Smooth muscle cell (in vitro differentiated cells): Measurements from ENCODE around the gene CLEC20A. TPM values are rescaled to one million over a fixed set of nuclear protein-coding genes. Genes with fewer than 3 reads are reported as not detected.

Source experiments
- DNase-seq: peaks from one replicate; lab custom pipeline; 2025; ENCODE audit not compliant: unreplicated experiment; lab: John Stamatoyannopoulos, UW
- H2AFZ ChIP-seq: fragments of 200-600 bp; sonication (generic); 2 replicates; pipeline ENCODE4 v1.6.0; 2016; ENCODE audit warnings: antibody characterized with exemption, low read depth, mild to moderate bottlenecking
- H3F3A ChIP-seq: fragments of 200-600 bp; sonication (generic); 2 replicates; pipeline ENCODE4 v1.6.0; 2017; ENCODE audit warnings: antibody characterized with exemption, low read depth
- H3K27ac ChIP-seq: fragments of 200-600 bp; sonication (generic); 2 replicates; pipeline ENCODE4 v1.5.1; 2016; ENCODE audit warnings: low read depth, mild to moderate bottlenecking
- H3K27me3 ChIP-seq: fragments of 200-600 bp; sonication (generic); 2 replicates; pipeline ENCODE4 v1.6.1; 2016; ENCODE audit warnings: low read depth, mild to moderate bottlenecking
- H3K36me3 ChIP-seq: fragments of 200-600 bp; sonication (generic); 2 replicates; pipeline ENCODE4 v1.5.1; 2016; ENCODE audit warnings: low read depth
- H3K4me1 ChIP-seq: fragments of 200-600 bp; sonication (generic); 2 replicates; pipeline ENCODE4 v1.5.1; 2016; ENCODE audit warnings: low read depth
- H3K4me2 ChIP-seq: fragments of 200-600 bp; sonication (generic); 2 replicates; pipeline ENCODE4 v1.6.0; 2016; ENCODE audit warnings: mild to moderate bottlenecking
- H3K4me3 ChIP-seq: fragments of 200-600 bp; sonication (generic); 2 replicates; pipeline ENCODE4 v1.5.1; 2016; ENCODE audit warnings: mild to moderate bottlenecking
- H3K79me2 ChIP-seq: fragments of 200-600 bp; sonication (generic); 2 replicates; pipeline ENCODE4 v1.6.0; 2016; ENCODE audit warnings: low read depth, mild to moderate bottlenecking
- H3K9ac ChIP-seq: fragments of 200-600 bp; sonication (generic); 2 replicates; pipeline ENCODE4 v1.6.0; 2016; ENCODE audit warnings: low read depth
- H3K9me3 ChIP-seq: fragments of 200-600 bp; sonication (generic); replicated peaks from 2 replicates; pipeline ENCODE4 v1.5.1; 2016; ENCODE audit warnings: low read depth
- H4K20me1 ChIP-seq: fragments of 200-600 bp; sonication (generic); 2 replicates; pipeline ENCODE4 v1.6.0; 2016; ENCODE audit warnings: low read depth
- WGBS: methylation state at CpG from one replicate; pipeline ENCODE4 v1.1.7; 2016; ENCODE audit warnings: low lambda C conversion rate; 5-methylcytosine and 5-hydroxymethylcytosine counted together
- polyA plus RNA-seq: library from polyadenylated mRNA; unstranded; fragments of >200 nt; fragmentation: Nextera tagmentation; extraction: Ambion mirVana; gene quantifications from 2 replicates; pipeline ENCODE4 v1.2.1, GENCODE V29; 2016
- total RNA-seq: library from RNA; depleted of rRNA; stranded (reverse); fragments of >200 nt; gene quantifications from 2 replicates; pipeline ENCODE4 v1.2.3, GENCODE V29; 2014
- TF ChIP-seq, protein P1 (sequence below): fragments of 200-600 bp; sonication (generic); IDR thresholded peaks from 2 replicates; pipeline ENCODE4 v1.5.1; 2017; ENCODE audit warnings: borderline replicate concordance, mild to moderate bottlenecking, antibody characterized with exemption; ENCODE audit not compliant: insufficient read depth, poor library complexity, severe bottlenecking

CLEC20A gene
- total and polyA plus RNA-seq, 2 experiments from 2014 or later, result 0.14 TPM; not detected in 1

DNA sequence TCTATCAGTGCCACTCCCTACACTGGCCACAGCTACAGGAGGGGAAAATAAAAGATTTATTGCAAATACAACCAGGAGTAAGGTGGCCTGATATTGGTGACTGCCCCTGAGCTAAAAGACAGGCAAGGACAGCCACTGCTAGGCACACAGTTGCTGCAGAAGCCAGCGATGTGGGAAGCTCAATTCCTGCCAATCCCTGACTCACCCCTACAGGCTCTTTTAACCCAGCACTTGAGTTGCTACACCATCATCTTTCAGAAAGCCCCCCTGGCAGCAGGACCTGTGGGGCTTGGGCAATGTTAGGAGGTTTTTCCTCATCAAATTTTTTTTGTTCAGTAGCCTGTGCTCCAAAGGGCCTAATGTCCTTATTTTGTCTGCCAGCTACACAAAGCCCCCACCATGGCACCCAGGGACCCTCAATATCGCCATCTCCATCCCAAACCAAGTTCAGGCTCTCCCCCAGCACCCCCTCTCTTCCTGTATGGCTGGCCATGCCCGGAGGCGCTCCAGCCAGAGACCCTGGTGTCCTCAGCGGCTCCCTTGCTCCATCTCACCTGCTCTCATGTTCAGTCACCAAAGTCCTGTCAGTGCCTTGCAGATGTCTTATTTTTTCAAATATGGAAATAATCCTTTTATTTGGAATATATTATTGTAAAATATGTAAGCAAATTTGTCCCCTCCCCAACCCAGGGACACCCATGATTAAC lies 13.4 kb downstream of the CLEC20A start:
- Histone ChIP-seq H3K79me2 (no peaks in the 10 kb centered on the region), H3F3A (no peaks in the 10 kb centered on the region), H3K27ac (no peak overlapping the region), H4K20me1 (no peaks in the 10 kb centered on the region), H3K4me1 (no peaks in the 10 kb centered on the region), H3K4me3 (no peak overlapping the region), H3K9me3 (no peaks in the 10 kb centered on the region), H2AFZ (no peak overlapping the region), H3K36me3 (no peaks in the 10 kb centered on the region), H3K4me2 (no peak overlapping the region), H3K9ac (no peak overlapping the region), H3K27me3 (no peaks in the 10 kb centered on the region)
- WGBS, result 96% methylated on average over 5 of the region's 5 CpGs
- DNase-seq, result no peak
- TF ChIP-seq, protein P1, sequence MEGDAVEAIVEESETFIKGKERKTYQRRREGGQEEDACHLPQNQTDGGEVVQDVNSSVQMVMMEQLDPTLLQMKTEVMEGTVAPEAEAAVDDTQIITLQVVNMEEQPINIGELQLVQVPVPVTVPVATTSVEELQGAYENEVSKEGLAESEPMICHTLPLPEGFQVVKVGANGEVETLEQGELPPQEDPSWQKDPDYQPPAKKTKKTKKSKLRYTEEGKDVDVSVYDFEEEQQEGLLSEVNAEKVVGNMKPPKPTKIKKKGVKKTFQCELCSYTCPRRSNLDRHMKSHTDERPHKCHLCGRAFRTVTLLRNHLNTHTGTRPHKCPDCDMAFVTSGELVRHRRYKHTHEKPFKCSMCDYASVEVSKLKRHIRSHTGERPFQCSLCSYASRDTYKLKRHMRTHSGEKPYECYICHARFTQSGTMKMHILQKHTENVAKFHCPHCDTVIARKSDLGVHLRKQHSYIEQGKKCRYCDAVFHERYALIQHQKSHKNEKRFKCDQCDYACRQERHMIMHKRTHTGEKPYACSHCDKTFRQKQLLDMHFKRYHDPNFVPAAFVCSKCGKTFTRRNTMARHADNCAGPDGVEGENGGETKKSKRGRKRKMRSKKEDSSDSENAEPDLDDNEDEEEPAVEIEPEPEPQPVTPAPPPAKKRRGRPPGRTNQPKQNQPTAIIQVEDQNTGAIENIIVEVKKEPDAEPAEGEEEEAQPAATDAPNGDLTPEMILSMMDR, result no peak

DNA sequence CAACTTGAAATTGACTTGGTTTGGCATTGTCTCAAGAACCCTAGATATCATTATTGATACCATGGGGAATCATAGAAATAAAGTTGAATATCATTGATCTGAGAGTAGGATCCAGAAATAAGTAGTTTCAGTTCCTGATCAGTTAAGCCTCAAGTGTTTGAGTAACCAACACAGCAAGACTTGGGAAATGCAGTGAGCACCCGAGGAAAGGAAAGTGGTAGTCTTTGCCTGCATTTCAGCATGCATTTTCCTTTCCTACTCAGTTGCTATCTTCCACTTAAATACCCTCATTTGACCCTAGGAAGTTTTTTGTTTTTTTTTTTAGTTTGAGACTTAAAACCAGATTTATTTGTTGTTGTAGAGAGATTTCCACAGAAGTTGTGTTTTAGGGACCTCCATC lies 18.9 kb downstream of the CLEC20A start:
- no peaks in the 10 kb centered on the region for H3K9me3 ChIP-seq
- H3K79me2 ChIP-seq, result no peaks in the 10 kb centered on the region
- H3K9ac ChIP-seq, result no peak overlapping the region
- H3F3A ChIP-seq, result no peaks in the 10 kb centered on the region
- H3K36me3 ChIP-seq, result peaks cover 8% of the 10 kb centered on the region
- no peak overlapping the region for H3K27ac ChIP-seq
- 88% methylated on average over 1 of the region's 1 CpG for WGBS
- H2AFZ ChIP-seq, result no peak overlapping the region
- H4K20me1 ChIP-seq, result no peaks in the 10 kb centered on the region
- DNase-seq, result no peak
- TF ChIP-seq, protein P1, result no peak
- no peaks in the 10 kb centered on the region for H3K4me1 ChIP-seq
- no peaks in the 10 kb centered on the region for H3K27me3 ChIP-seq
- H3K4me3 ChIP-seq, result no peak overlapping the region
- H3K4me2 ChIP-seq, result no peak overlapping the region

DNA sequence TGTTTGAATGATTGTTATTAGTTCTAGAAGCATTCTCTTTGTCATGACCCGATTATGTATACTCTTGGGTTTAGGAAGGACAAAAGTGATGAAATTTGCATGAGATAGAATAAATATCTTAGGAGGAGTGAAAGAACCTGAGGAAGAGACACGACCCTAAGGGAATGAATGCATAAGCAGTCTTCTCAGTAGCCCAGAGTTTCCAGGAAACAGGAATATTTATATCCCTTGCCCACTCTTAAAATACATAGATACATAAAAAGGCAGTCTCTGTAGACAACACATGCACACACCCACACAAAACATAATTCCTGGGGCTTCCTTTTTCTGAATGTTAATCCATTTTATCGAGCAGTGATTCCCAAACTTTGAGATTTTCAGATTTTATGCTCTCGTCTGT lies 19.4 kb downstream of the CLEC20A start:
- no peak overlapping the region for H3K9ac ChIP-seq
- TF ChIP-seq, protein P1, result no peak
- no peaks in the 10 kb centered on the region for H4K20me1 ChIP-seq
- no peak for DNase-seq
- no peaks in the 10 kb centered on the region for H3K9me3 ChIP-seq
- no peak overlapping the region for H3K4me3 ChIP-seq
- H3K27me3 ChIP-seq, result no peaks in the 10 kb centered on the region
- 85% methylated on average over 4 of the region's 4 CpGs for WGBS
- H3K27ac ChIP-seq, result no peak overlapping the region
- no peaks in the 10 kb centered on the region for H3F3A ChIP-seq
- no peaks in the 10 kb centered on the region for H3K79me2 ChIP-seq
- no peak overlapping the region for H3K4me2 ChIP-seq
- H3K36me3 ChIP-seq, result peaks cover 8% of the 10 kb centered on the region
- H2AFZ ChIP-seq, result no peak overlapping the region
- no peaks in the 10 kb centered on the region for H3K4me1 ChIP-seq

DNA sequence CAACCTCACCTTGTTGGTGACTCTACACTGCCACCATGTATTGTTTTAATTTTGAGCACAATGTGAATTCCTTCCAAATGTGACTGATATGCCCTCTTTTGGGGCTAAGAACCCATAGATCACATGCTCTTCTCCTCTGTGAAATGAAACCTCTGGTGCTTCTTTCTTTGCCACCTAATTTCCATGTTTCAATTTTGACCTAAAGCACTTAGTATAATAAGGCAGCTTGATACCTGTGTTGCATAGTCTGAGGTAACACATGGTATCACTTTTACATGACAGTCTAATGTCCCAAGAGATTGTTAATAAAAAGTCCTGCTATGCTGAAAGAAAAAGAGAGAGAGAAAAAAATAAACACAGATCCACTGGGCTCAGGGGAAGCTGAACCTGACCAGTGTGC lies 24.2 kb downstream of the CLEC20A start:
- Histone ChIP-seq H4K20me1 (no peaks in the 10 kb centered on the region), H3K36me3 (peaks cover 11% of the 10 kb centered on the region), H3K9me3 (no peaks in the 10 kb centered on the region), H3K27me3 (no peaks in the 10 kb centered on the region), H3K4me2 (no peak overlapping the region), H3K27ac (no peak overlapping the region), H3K79me2 (no peaks in the 10 kb centered on the region), H2AFZ (no peak overlapping the region), H3K4me3 (no peak overlapping the region), H3K9ac (no peak overlapping the region), H3K4me1 (no peaks in the 10 kb centered on the region), H3F3A (no peaks in the 10 kb centered on the region)
- no peak for DNase-seq
- TF ChIP-seq, protein P1, result no peak
